ENCODE data around the gene SLC1A7. TPM values are rescaled to one million over a fixed set of nuclear protein-coding genes. Genes with fewer than 3 reads are reported as not detected.

Gene SLC1A7
- polyA plus RNA-seq, 1 donor from 2014 or later, result not detected

- Histone ChIP-seq H3K27ac (ENCODE audit: low read length) (no peak overlapping the region), H2AFZ (ENCODE audit: low read depth, low read length) (no peak overlapping the region), H3F3A (ENCODE audit: insufficient read depth, low read length, poor library complexity, severe bottlenecking) (no peaks in the 10 kb centered on the region), H3K36me3 (ENCODE audit: insufficient read depth, low read length) (no peaks in the 10 kb centered on the region), H4K20me1 (ENCODE audit: insufficient read depth) (no peaks in the 10 kb centered on the region), H3K4me3 (ENCODE audit: low read length) (no peak overlapping the region), H3K79me2 (replicated peaks; ENCODE audit: insufficient read depth, low read length) (no peaks in the 10 kb centered on the region), H3K9me2 (ENCODE audit: insufficient read depth, low read length) (no peaks in the 10 kb centered on the region), H3K9ac (ENCODE audit: low read length) (no peak overlapping the region), H3K9me3 (ENCODE audit: low read length) (no peaks in the 10 kb centered on the region), H3K27me3 (ENCODE audit: insufficient read depth, low read depth, low read length) (no peaks in the 10 kb centered on the region), H3K4me2 (ENCODE audit: low read length) (no peak overlapping the region)
- TF ChIP-seq EP300 (conservative IDR thresholded peaks at IDR 0.05; ENCODE audit: poor library complexity, severe bottlenecking), result no peak
- TF ChIP-seq RAD21 (conservative IDR thresholded peaks at IDR 0.05), result no peak
- no peak for TF ChIP-seq EZH2 (IDR thresholded peaks at IDR 0.05; ENCODE audit: borderline replicate concordance, insufficient read depth, low read length, poor library complexity, severe bottlenecking)
- no peak for TF ChIP-seq TAF1 (IDR thresholded peaks at IDR 0.05; ENCODE audit: low read depth)
- TF ChIP-seq SMC3 (conservative IDR thresholded peaks at IDR 0.05; ENCODE audit: poor library complexity), result no peak
- TF ChIP-seq MXI1 (conservative IDR thresholded peaks at IDR 0.05; ENCODE audit: poor library complexity, severe bottlenecking), result no peak
- no peak for TF ChIP-seq POLR2AphosphoS5 (IDR thresholded peaks at IDR 0.05)
- no peak for TF ChIP-seq CTCF (IDR thresholded peaks at IDR 0.05; ENCODE audit: poor library complexity, severe bottlenecking)
- no peak for TF ChIP-seq REST (IDR thresholded peaks at IDR 0.05; ENCODE audit: borderline replicate concordance)
Measured at GRCh38 chr1:53180951-53181350, 38.5 kb upstream of the SLC1A7 start.

- H3K27me3 ChIP-seq (ENCODE audit: insufficient read depth, low read depth, low read length), result no peaks in the 10 kb centered on the region
- H2AFZ ChIP-seq (ENCODE audit: low read depth, low read length), result no peak overlapping the region
- no peaks in the 10 kb centered on the region for H3F3A ChIP-seq (ENCODE audit: insufficient read depth, low read length, poor library complexity, severe bottlenecking)
- H3K4me3 ChIP-seq (ENCODE audit: low read length), result no peak overlapping the region
- H3K79me2 ChIP-seq (replicated peaks; ENCODE audit: insufficient read depth, low read length), result no peaks in the 10 kb centered on the region
- H3K9me3 ChIP-seq (ENCODE audit: low read length), result no peaks in the 10 kb centered on the region
- no peaks in the 10 kb centered on the region for H4K20me1 ChIP-seq (ENCODE audit: insufficient read depth)
- TF ChIP-seq REST (IDR thresholded peaks at IDR 0.05; ENCODE audit: borderline replicate concordance) (no peak), RAD21 (conservative IDR thresholded peaks at IDR 0.05) (no peak), SMC3 (conservative IDR thresholded peaks at IDR 0.05; ENCODE audit: poor library complexity) (no peak), CTCF (IDR thresholded peaks at IDR 0.05; ENCODE audit: poor library complexity, severe bottlenecking) (no peak), EZH2 (IDR thresholded peaks at IDR 0.05; ENCODE audit: borderline replicate concordance, insufficient read depth, low read length, poor library complexity, severe bottlenecking) (no peak), EP300 (conservative IDR thresholded peaks at IDR 0.05; ENCODE audit: poor library complexity, severe bottlenecking) (no peak), MXI1 (conservative IDR thresholded peaks at IDR 0.05; ENCODE audit: poor library complexity, severe bottlenecking) (no peak), POLR2AphosphoS5 (IDR thresholded peaks at IDR 0.05) (no peak), TAF1 (IDR thresholded peaks at IDR 0.05; ENCODE audit: low read depth) (no peak)
- no peak overlapping the region for H3K27ac ChIP-seq (ENCODE audit: low read length)
- no peak overlapping the region for H3K4me2 ChIP-seq (ENCODE audit: low read length)
- no peaks in the 10 kb centered on the region for H3K9me2 ChIP-seq (ENCODE audit: insufficient read depth, low read length)
- H3K9ac ChIP-seq (ENCODE audit: low read length), result no peak overlapping the region
- no peaks in the 10 kb centered on the region for H3K36me3 ChIP-seq (ENCODE audit: insufficient read depth, low read length)
Measured at GRCh38 chr1:53180226-53180625, 37.8 kb upstream of the SLC1A7 start.
